ENCODE measurements around the gene GAREM1.

DNA sequence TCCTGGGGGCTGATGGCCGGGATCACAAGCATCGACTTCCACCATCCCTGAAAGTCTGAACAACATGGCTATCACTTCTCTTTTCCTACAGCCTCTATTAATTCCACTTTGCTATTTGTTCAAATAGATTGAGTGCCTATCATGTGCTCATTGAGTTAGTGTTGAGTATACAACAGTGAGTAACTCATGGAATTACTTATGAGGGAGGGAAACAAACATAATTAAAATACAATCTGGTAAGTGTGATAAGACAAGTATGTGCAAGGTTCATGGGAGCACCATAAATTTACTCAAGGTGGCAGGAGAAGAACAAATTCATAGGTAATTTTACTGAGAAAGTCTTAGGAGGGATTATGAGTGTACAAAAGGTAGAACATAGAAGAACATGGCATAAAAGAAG lies 194.4 kb downstream of the GAREM1 start:
- TF ChIP-seq, protein P1, sequence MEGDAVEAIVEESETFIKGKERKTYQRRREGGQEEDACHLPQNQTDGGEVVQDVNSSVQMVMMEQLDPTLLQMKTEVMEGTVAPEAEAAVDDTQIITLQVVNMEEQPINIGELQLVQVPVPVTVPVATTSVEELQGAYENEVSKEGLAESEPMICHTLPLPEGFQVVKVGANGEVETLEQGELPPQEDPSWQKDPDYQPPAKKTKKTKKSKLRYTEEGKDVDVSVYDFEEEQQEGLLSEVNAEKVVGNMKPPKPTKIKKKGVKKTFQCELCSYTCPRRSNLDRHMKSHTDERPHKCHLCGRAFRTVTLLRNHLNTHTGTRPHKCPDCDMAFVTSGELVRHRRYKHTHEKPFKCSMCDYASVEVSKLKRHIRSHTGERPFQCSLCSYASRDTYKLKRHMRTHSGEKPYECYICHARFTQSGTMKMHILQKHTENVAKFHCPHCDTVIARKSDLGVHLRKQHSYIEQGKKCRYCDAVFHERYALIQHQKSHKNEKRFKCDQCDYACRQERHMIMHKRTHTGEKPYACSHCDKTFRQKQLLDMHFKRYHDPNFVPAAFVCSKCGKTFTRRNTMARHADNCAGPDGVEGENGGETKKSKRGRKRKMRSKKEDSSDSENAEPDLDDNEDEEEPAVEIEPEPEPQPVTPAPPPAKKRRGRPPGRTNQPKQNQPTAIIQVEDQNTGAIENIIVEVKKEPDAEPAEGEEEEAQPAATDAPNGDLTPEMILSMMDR (IDR thresholded peaks at IDR 0.05), result no peak
- no peak for TF ChIP-seq POLR2A (IDR thresholded peaks at IDR 0.05)
